GM21360 (cell line): Measurements from ENCODE around the gene KLHL42.

Experiments
- ATAC-seq: cut with Tn5 transposase; IDR thresholded peaks from one replicate; pipeline ENCODE4 v1.9.1; 2021; ENCODE audit warnings: mild to moderate bottlenecking, moderate library complexity; ENCODE audit not compliant: unreplicated experiment

KLHL42 gene

GRCh38 chr12:27779416-27779919 lies 565 bp upstream of the KLHL42 start:
- peak; percentile 3 for ATAC-seq

- peak; percentile 33 for ATAC-seq
Observed at GRCh38 chr12:27780612-27781408, 777 bp downstream of the KLHL42 start.

GRCh38 chr12:27781680-27782079 lies 1.6 kb downstream of the KLHL42 start:
- ATAC-seq = no peak

GRCh38 chr12:27782481-27782880 lies 2.4 kb downstream of the KLHL42 start:
- no peak for ATAC-seq

GRCh38 chr12:27785882-27786570 lies 6.0 kb downstream of the KLHL42 start:
- no peak for ATAC-seq

GRCh38 chr12:27787559-27787958 lies 7.5 kb downstream of the KLHL42 start:
- no peak for ATAC-seq

- ATAC-seq = no peak
Observed at GRCh38 chr12:27790179-27790578, 10.1 kb downstream of the KLHL42 start.

GRCh38 chr12:27794818-27795584 lies 15.0 kb downstream of the KLHL42 start:
- no peak for ATAC-seq

GRCh38 chr12:27796128-27796527 lies 16.1 kb downstream of the KLHL42 start:
- ATAC-seq = no peak

GRCh38 chr12:27797301-27798025 lies 17.4 kb downstream of the KLHL42 start:
- no peak for ATAC-seq

GRCh38 chr12:27800819-27801218 lies 20.8 kb downstream of the KLHL42 start:
- no peak for ATAC-seq

- no peak for ATAC-seq
Observed at GRCh38 chr12:27801630-27802029, 21.6 kb downstream of the KLHL42 start.

GRCh38 chr12:27802511-27802910 lies 22.5 kb downstream of the KLHL42 start:
- no peak for ATAC-seq

- ATAC-seq = no peak
Observed at GRCh38 chr12:27802936-27803335, 22.9 kb downstream of the KLHL42 start.

- ATAC-seq = no peak
Observed at GRCh38 chr12:27805238-27805637, 25.2 kb downstream of the KLHL42 start.

GRCh38 chr12:27806259-27806658 lies 26.2 kb downstream of the KLHL42 start:
- ATAC-seq = no peak

GRCh38 chr12:27807063-27807703 lies 27.1 kb downstream of the KLHL42 start:
- ATAC-seq = no peak

- ATAC-seq = no peak
Observed at GRCh38 chr12:27808841-27809240, 28.8 kb downstream of the KLHL42 start.

- ATAC-seq = no peak
Observed at GRCh38 chr12:27810756-27811155, 30.7 kb downstream of the KLHL42 start.

- ATAC-seq = no peak
Observed at GRCh38 chr12:27812502-27812901, 32.5 kb downstream of the KLHL42 start.
